HFF-Myc (cell line): ENCODE measurements around the gene UPF1.
A peak's percentile ranks its signal among the peaks of the same experiment; 100 is the strongest.
"Not testable (repeated sequence)": the region's sequence is repeated elsewhere in the genome, so short reads cannot be mapped to it uniquely, and the experiment has no call there.

Experiments
- DNase-seq: peaks from one replicate; pipeline ENCODE4 v3.0.0-alpha.2; 2011; ENCODE audit warnings: low read depth; ENCODE audit errors: extremely low read depth
- H3K4me3 ChIP-seq: replicated peaks from 2 replicates; pipeline ENCODE4 v1.5.1; 2011; ENCODE audit warnings: low read depth, mild to moderate bottlenecking, control low read depth, low read length
- CTCF ChIP-seq: IDR thresholded peaks from 2 replicates; pipeline ENCODE4 v1.5.1; 2012; ENCODE audit warnings: mild to moderate bottlenecking, low read depth, low read length, control low read depth; ENCODE audit errors: missing control alignments

The UPF1 gene

GRCh38 chr19:18912933-18913332 lies 81.2 kb downstream of the UPF1 start:
- no peak for TF ChIP-seq CTCF
- DNase-seq, result no peak
- H3K4me3 ChIP-seq, result no peak overlapping the region

- TF ChIP-seq CTCF, result no peak
- no peak overlapping the region for H3K4me3 ChIP-seq
- DNase-seq, result no peak
These were observed 81.7 kb downstream of the UPF1 start for GRCh38 chr19:18913466-18913865.

GRCh38 chr19:18915639-18916038 lies 83.9 kb downstream of the UPF1 start:
- TF ChIP-seq CTCF, result peak; percentile 53
- DNase-seq, result no peak
- H3K4me3 ChIP-seq, result no peak overlapping the region

- not testable (repeated sequence) for DNase-seq
- H3K4me3 ChIP-seq, result peak overlapping the region; percentile 97
These were observed 85.8 kb downstream of the UPF1 start for GRCh38 chr19:18917593-18917992.
